HG03280 (cell line): ENCODE data around the gene SMG6.
A peak's percentile ranks its signal among the peaks of the same experiment; 100 is the strongest.

Experiments used
- ATAC-seq: cut with Tn5 transposase; IDR thresholded peaks from one replicate; pipeline ENCODE4 v1.9.1; 2021; ENCODE audit warnings: mild to moderate bottlenecking, moderate library complexity; ENCODE audit not compliant: unreplicated experiment

Gene SMG6

GRCh38 chr17:2064147-2064489 lies 239.5 kb downstream of the SMG6 start:
- no peak for ATAC-seq

- ATAC-seq, result no peak
Measured at GRCh38 chr17:2063261-2064146, 240.1 kb downstream of the SMG6 start.

- no peak for ATAC-seq
Measured at GRCh38 chr17:2062571-2063183, 240.9 kb downstream of the SMG6 start.

GRCh38 chr17:2061441-2061958 lies 242.1 kb downstream of the SMG6 start:
- ATAC-seq, result no peak

- no peak for ATAC-seq
Measured at GRCh38 chr17:2060681-2061440, 242.7 kb downstream of the SMG6 start.

- no peak for ATAC-seq
Measured at GRCh38 chr17:2060385-2060658, 243.3 kb downstream of the SMG6 start.

GRCh38 chr17:2059547-2060384 lies 243.8 kb downstream of the SMG6 start:
- ATAC-seq, result no peak

- no peak for ATAC-seq
Measured at GRCh38 chr17:2058586-2059546, 244.7 kb downstream of the SMG6 start.

- no peak for ATAC-seq
Measured at GRCh38 chr17:2057760-2058585, 245.6 kb downstream of the SMG6 start.

GRCh38 chr17:2057175-2057759 lies 246.3 kb downstream of the SMG6 start:
- ATAC-seq, result no peak

- no peak for ATAC-seq
Measured at GRCh38 chr17:2056206-2057174, 247.1 kb downstream of the SMG6 start.

- ATAC-seq, result peak; percentile 7
Measured at GRCh38 chr17:2055292-2056205, 248.0 kb downstream of the SMG6 start.

- ATAC-seq, result peak; percentile 36
Measured at GRCh38 chr17:2054512-2055291, 248.9 kb downstream of the SMG6 start, which contains the start of gene HIC1. Gene HIC1 (plus strand): TSS chr17:2055103. CDS start chr17:2056691, 1,588 bp downstream.

- ATAC-seq, result no peak
Measured at GRCh38 chr17:2054262-2054511, 249.4 kb downstream of the SMG6 start.

- ATAC-seq, result no peak
Measured at GRCh38 chr17:2053380-2054261, 250.0 kb downstream of the SMG6 start.
